Panc1 (cell line): ENCODE measurements around the gene THAP9. TPM values are rescaled to one million over a fixed set of nuclear protein-coding genes. Genes with fewer than 3 reads are reported as not detected.

Experiments
- ATAC-seq: fragments of 200-7000 bp; cut with Tn5 transposase; 2 replicates; pipeline ENCODE4 v1.9.1; 2020; ENCODE audit warnings: mild to moderate bottlenecking, moderate library complexity
- BruUV-seq: library from RNA; stranded (reverse); fragments of 400-500 nt; replicated peaks from 2 replicates; lab custom pipeline; 2021; lab: Mats Ljungman, UMichigan
- CTCF ChIA-PET: fragments of 300-600 bp; sonication (Branson Sonifier 250); formaldehyde crosslinking; loops from one replicate; lab custom pipeline; 2022; ENCODE audit warnings: antibody characterized with exemption; lab: Charles Lee
- POLR2A ChIA-PET: fragments of 300-600 bp; sonication (Branson Sonifier 250); formaldehyde crosslinking; loops from one replicate; lab custom pipeline; 2022; ENCODE audit warnings: antibody characterized with exemption; lab: Charles Lee
- DNase-seq: peaks from one replicate; pipeline ENCODE4 v3.0.0-alpha.2; 2010; ENCODE audit warnings: low read depth, low spot score
- H3K27ac ChIP-seq: 2 replicates; pipeline ENCODE4 v1.5.1; 2011; ENCODE audit warnings: mild to moderate bottlenecking, low read length, inconsistent platforms
- H3K27me3 ChIP-seq: fragments of 200-500 bp; sonication (Bioruptor generic); 2 replicates; pipeline ENCODE4 v1.6.0; 2014; ENCODE audit warnings: low read length, inconsistent platforms; ENCODE audit not compliant: control insufficient read depth, insufficient read depth
- H3K36me3 ChIP-seq: fragments of 200-500 bp; sonication (Bioruptor generic); 2 replicates; pipeline ENCODE4 v1.5.1; 2014; ENCODE audit warnings: inconsistent platforms, mild to moderate bottlenecking, low read length, moderate library complexity; ENCODE audit not compliant: control insufficient read depth, insufficient read depth
- H3K4me1 ChIP-seq: 2 replicates; pipeline ENCODE4 v1.5.1; 2011; ENCODE audit warnings: inconsistent platforms, mild to moderate bottlenecking, low read length, moderate library complexity; ENCODE audit not compliant: control insufficient read depth, insufficient read depth
- H3K4me3 ChIP-seq, 2 experiments: 2 replicates each; pipeline ENCODE4 v1.5.1; 2011 to 2012; ENCODE audit warnings: low read depth in 2 of 2, low read length in 2 of 2, mild to moderate bottlenecking in 2 of 2, inconsistent platforms in 1 of 2, moderate library complexity in 1 of 2
- H3K9me3 ChIP-seq: fragments of 200-500 bp; sonication (Bioruptor generic); 2 replicates; pipeline ENCODE4 v1.5.1; 2014; ENCODE audit warnings: low read depth, mild to moderate bottlenecking, inconsistent platforms, low read length, moderate library complexity; ENCODE audit not compliant: control insufficient read depth, insufficient read depth
- POLR2AphosphoS5 ChIP-seq: IDR thresholded peaks from 2 replicates; pipeline ENCODE4 v1.6.1; 2012; ENCODE audit warnings: mild to moderate bottlenecking, low read depth, low read length, moderate library complexity
- REST ChIP-seq, 2 experiments: IDR thresholded peaks; 2 replicates each; pipeline ENCODE4 v1.6.1; 2011 to 2012; ENCODE audit warnings: low read depth in 2 of 2, control low read depth in 1 of 2, low read length in 1 of 2, mild to moderate bottlenecking in 1 of 2, moderate library complexity in 1 of 2; ENCODE audit not compliant: insufficient read depth in 1 of 2
- SIN3A ChIP-seq: IDR thresholded peaks from 2 replicates; pipeline ENCODE4 v1.6.1; 2012; ENCODE audit warnings: low read depth, mild to moderate bottlenecking, low read length, moderate library complexity, borderline replicate concordance; ENCODE audit not compliant: insufficient read depth
- TCF7L2 ChIP-seq: IDR thresholded peaks from 2 replicates; pipeline ENCODE4 v1.6.1; 2011; ENCODE audit warnings: mild to moderate bottlenecking, low read depth, low read length, inconsistent platforms
- in situ Hi-C: cut with HindIII; loops from 2 replicates; pipeline ENCODE4 v1.10.0; 2016; ENCODE audit warnings: low sequenced_read_pairs, low pct_unique_long_range_greater_than_20kb
- intact Hi-C: fragments of 100-400 bp; cut with micrococcal nuclease; formaldehyde crosslinking; loops from one replicate; pipeline ENCODE4 v1.10.0; 2022; ENCODE audit not compliant: unreplicated experiment
- total RNA-seq: library from RNA; stranded (reverse); gene quantifications from one replicate; pipeline ENCODE4 v1.2.1, GENCODE V29; 2021; ENCODE audit not compliant: unreplicated experiment
- TF ChIP-seq, protein P1 (sequence below): fragments of 450-650 bp; IDR thresholded peaks from 2 replicates; pipeline ENCODE4 v1.5.1; 2017; ENCODE audit warnings: mild to moderate bottlenecking

The THAP9 gene
- total RNA-seq, 1 experiment from 2014 or later = 3.0 TPM

DNA sequence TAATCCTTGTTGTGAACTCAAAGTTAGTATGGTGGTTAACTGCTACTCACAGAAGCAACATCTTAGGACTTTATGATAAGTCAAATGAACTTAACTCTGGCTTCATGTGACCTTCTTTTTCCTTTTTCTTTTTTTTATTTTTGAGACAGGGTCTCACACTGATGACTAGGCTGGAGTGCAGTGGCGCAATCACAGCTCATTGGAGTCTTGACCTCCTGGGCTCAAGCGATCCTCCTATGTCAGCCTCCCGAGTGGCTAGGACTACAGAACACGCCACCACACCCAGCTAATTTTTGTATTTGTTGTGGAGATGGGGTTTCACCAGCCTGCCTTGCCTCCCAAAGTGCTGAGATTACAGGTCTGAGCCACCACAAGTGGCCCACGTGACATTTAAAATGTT is 32.0 kb upstream of the THAP9 start:
- peaks cover 23% of the 10 kb centered on the region for H3K36me3 ChIP-seq
- no peak for DNase-seq
- BruUV-seq = no TSS peak
- peaks cover 2% of the 10 kb centered on the region; the same call in 1 of the 2 replicates for H3K4me1 ChIP-seq
- no peak overlapping the region for H3K4me3 ChIP-seq
- ATAC-seq = no peak
- intact Hi-C loops (no loop called here), in situ Hi-C loops (no loop called here)
- H3K9me3 ChIP-seq = no peaks in the 10 kb centered on the region
- no peak overlapping the region for H3K27ac ChIP-seq
- no peak for TF ChIP-seq SIN3A
- TF ChIP-seq, protein P1, sequence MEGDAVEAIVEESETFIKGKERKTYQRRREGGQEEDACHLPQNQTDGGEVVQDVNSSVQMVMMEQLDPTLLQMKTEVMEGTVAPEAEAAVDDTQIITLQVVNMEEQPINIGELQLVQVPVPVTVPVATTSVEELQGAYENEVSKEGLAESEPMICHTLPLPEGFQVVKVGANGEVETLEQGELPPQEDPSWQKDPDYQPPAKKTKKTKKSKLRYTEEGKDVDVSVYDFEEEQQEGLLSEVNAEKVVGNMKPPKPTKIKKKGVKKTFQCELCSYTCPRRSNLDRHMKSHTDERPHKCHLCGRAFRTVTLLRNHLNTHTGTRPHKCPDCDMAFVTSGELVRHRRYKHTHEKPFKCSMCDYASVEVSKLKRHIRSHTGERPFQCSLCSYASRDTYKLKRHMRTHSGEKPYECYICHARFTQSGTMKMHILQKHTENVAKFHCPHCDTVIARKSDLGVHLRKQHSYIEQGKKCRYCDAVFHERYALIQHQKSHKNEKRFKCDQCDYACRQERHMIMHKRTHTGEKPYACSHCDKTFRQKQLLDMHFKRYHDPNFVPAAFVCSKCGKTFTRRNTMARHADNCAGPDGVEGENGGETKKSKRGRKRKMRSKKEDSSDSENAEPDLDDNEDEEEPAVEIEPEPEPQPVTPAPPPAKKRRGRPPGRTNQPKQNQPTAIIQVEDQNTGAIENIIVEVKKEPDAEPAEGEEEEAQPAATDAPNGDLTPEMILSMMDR = no peak
- TF ChIP-seq POLR2AphosphoS5 = no peak
- no peak for TF ChIP-seq REST (IDR thresholded peaks at IDR 0.05; ENCODE audit: insufficient read depth in 1 of 2, low read depth in 2 of 2, low read length in 1 of 2)
- TF ChIP-seq TCF7L2 = no peak
- CTCF ChIA-PET = no interaction called here
- POLR2A ChIA-PET = no interaction called here
- H3K27me3 ChIP-seq = no peaks in the 10 kb centered on the region

DNA sequence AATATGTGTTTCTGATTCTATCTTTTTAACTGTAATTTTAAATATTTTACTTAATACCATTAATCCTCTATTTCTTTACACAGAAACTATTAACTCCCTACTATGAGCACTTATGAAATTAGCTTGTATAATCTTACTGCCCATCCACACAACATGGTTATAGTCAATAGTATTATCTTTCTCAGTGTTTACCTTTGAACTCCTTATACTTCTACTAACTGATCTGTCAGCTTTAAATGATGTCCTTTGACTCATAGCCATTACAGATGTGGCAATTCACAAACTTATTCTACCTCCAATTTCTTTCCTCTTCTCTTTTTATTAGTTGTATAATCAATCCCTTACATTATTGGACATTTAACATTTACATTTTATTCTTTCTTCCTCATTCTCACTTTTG is 15.1 kb upstream of the THAP9 start:
- BruUV-seq = no TSS peak
- Histone ChIP-seq H3K4me3 (no peak overlapping the region), H3K9me3 (no peaks in the 10 kb centered on the region), H3K4me1 (peaks cover 17% of the 10 kb centered on the region), H3K36me3 (peaks cover 4% of the 10 kb centered on the region), H3K27me3 (no peaks in the 10 kb centered on the region), H3K27ac (no peak overlapping the region; the same call in 1 of the 2 replicates)
- CTCF ChIA-PET = interaction anchor here (0.5 kb wide), 1 partner anchor 423 kb away, joined by 3 read pairs; no protein-coding TSS in a partner anchor
- POLR2A ChIA-PET = no interaction called here
- DNase-seq = no peak
- intact Hi-C loops = no loop called here
- ATAC-seq = no peak
- TF ChIP-seq TCF7L2 = no peak
- TF ChIP-seq, protein P1 = no peak
- TF ChIP-seq SIN3A = no peak
- TF ChIP-seq REST (IDR thresholded peaks at IDR 0.05; ENCODE audit: insufficient read depth in 1 of 2, low read depth in 2 of 2, low read length in 1 of 2) = no peak
- no peak for TF ChIP-seq POLR2AphosphoS5
- in situ Hi-C loops = no loop called here
